ENCODE results near the gene HOXB3. TPM values are rescaled to one million over a fixed set of nuclear protein-coding genes. Genes with fewer than 3 reads are reported as not detected.

Gene HOXB3
- polyA plus RNA-seq, 1 of the 3 experiments (the other 2 are of a cell fraction) = 0.46 TPM

GRCh38 chr17:48625495-48626244, 35.6 kb upstream of the HOXB3 start:
- H3F3A ChIP-seq (replicated peaks; ENCODE audit: insufficient read depth) = no peaks in the 10 kb centered on the region
- no peak overlapping the region for H3K9ac ChIP-seq
- H3K9me3 ChIP-seq = no peaks in the 10 kb centered on the region
- 3% methylated on average over 51 of the region's 69 CpGs for WGBS (ENCODE audit: low lambda C conversion rate)
- peaks cover 98% of the 10 kb centered on the region for H3K27me3 ChIP-seq (ENCODE audit: insufficient read depth)
- peak overlapping the region; percentile 70 for H3K4me2 ChIP-seq
- H4K20me1 ChIP-seq (ENCODE audit: insufficient read depth) = peaks cover 3% of the 10 kb centered on the region; the same call in 1 of the 2 replicates
- H2AFZ ChIP-seq (ENCODE audit: low read depth) = peak overlapping the region; percentile 60
- no peak for TF ChIP-seq USF1 (IDR thresholded peaks at IDR 0.05; ENCODE audit: borderline replicate concordance, low read depth)
- no peak for TF ChIP-seq TCF12 (IDR thresholded peaks at IDR 0.05)
- TF ChIP-seq MXI1 (IDR thresholded peaks at IDR 0.05; ENCODE audit: low read depth, low read length) = no peak
- TF ChIP-seq EZH2phosphoT487 (IDR thresholded peaks at IDR 0.05; ENCODE audit: borderline replicate concordance, low read depth) = peak; percentile 100
- TF ChIP-seq FOXM1 (IDR thresholded peaks at IDR 0.05; ENCODE audit: low read depth) = no peak
- H3K9me2 ChIP-seq = no peaks in the 10 kb centered on the region
- H3K36me3 ChIP-seq (replicated peaks in 1 of 2; ENCODE audit: control insufficient read depth in 1 of 2, insufficient read depth in 2 of 2, low read length in 1 of 2) = no peaks in the 10 kb centered on the region
- H3K4me1 ChIP-seq (ENCODE audit: control insufficient read depth in 1 of 2, insufficient read depth in 2 of 2, low read depth in 1 of 2, low read length in 1 of 2) = no peaks in the 10 kb centered on the region
- DNase-seq = no peak
- ChIA-PET POLR2A (no interaction called here), CTCF (interaction anchor here (0.8 to 7.6 kb wide), 10 partner anchors 7 to 381 kb away, joined by 3 to 50 read pairs (median 4); no protein-coding TSS in a partner anchor)
- H3K4me3 ChIP-seq (ENCODE audit: low read depth in 2 of 2, low read length in 1 of 2) = no peak overlapping the region
- H3K27ac ChIP-seq (ENCODE audit: low read depth in 2 of 2, low read length in 1 of 2) = no peak overlapping the region
- no peaks in the 10 kb centered on the region for H3K79me2 ChIP-seq (ENCODE audit: insufficient read depth)

GRCh38 chr17:48624544-48625494, 34.8 kb upstream of the HOXB3 start:
- peak overlapping the region; percentile 70; the same call in 1 of the 2 replicates for H3K4me2 ChIP-seq
- no peaks in the 10 kb centered on the region for H3K9me2 ChIP-seq
- CTCF ChIA-PET = interaction anchor here (0.8 to 7.6 kb wide), 13 partner anchors 11 to 476 kb away, joined by 3 to 50 read pairs (median 5); no protein-coding TSS in a partner anchor
- H3K27ac ChIP-seq (ENCODE audit: low read depth in 2 of 2, low read length in 1 of 2) = no peak overlapping the region
- H3K4me3 ChIP-seq (ENCODE audit: low read depth in 2 of 2, low read length in 1 of 2) = no peak overlapping the region
- peak; percentile 73 for DNase-seq
- no peak overlapping the region for H2AFZ ChIP-seq (ENCODE audit: low read depth)
- no peaks in the 10 kb centered on the region for H3K36me3 ChIP-seq (replicated peaks in 1 of 2; ENCODE audit: control insufficient read depth in 1 of 2, insufficient read depth in 2 of 2, low read length in 1 of 2)
- POLR2A ChIA-PET = no interaction called here
- no peaks in the 10 kb centered on the region for H3F3A ChIP-seq (replicated peaks; ENCODE audit: insufficient read depth)
- no peaks in the 10 kb centered on the region for H3K9me3 ChIP-seq
- no peaks in the 10 kb centered on the region for H3K4me1 ChIP-seq (ENCODE audit: control insufficient read depth in 1 of 2, insufficient read depth in 2 of 2, low read depth in 1 of 2, low read length in 1 of 2)
- peaks cover 98% of the 10 kb centered on the region for H3K27me3 ChIP-seq (ENCODE audit: insufficient read depth)
- 2% methylated on average over 43 of the region's 66 CpGs for WGBS (ENCODE audit: low lambda C conversion rate)
- H4K20me1 ChIP-seq (ENCODE audit: insufficient read depth) = peaks cover 3% of the 10 kb centered on the region; the same call in 1 of the 2 replicates
- H3K9ac ChIP-seq = no peak overlapping the region
- no peaks in the 10 kb centered on the region for H3K79me2 ChIP-seq (ENCODE audit: insufficient read depth)
- no peak for TF ChIP-seq GABPA (IDR thresholded peaks at IDR 0.05; ENCODE audit: low read depth)
- no peak for TF ChIP-seq EP300 (IDR thresholded peaks at IDR 0.05; ENCODE audit: borderline replicate concordance in 1 of 2, low read depth in 1 of 2, low read length in 1 of 2)
- no peak for TF ChIP-seq RCOR1 (IDR thresholded peaks at IDR 0.05; ENCODE audit: low read length)
- TF ChIP-seq USF1 (IDR thresholded peaks at IDR 0.05; ENCODE audit: borderline replicate concordance, low read depth) = no peak
- TF ChIP-seq RFX5 (IDR thresholded peaks at IDR 0.05; ENCODE audit: low read length) = no peak
- TF ChIP-seq GATA2 (CRISPR knock-in tag; IDR thresholded peaks at IDR 0.05) = no peak
- TF ChIP-seq SMC3 (IDR thresholded peaks at IDR 0.05; ENCODE audit: low read depth, low read length) = no peak
- TF ChIP-seq ZBTB33 (IDR thresholded peaks at IDR 0.05; ENCODE audit: borderline replicate concordance, low read depth) = no peak
- no peak for TF ChIP-seq MXI1 (IDR thresholded peaks at IDR 0.05; ENCODE audit: low read depth, low read length)
- no peak for TF ChIP-seq FOXJ3 (CRISPR knock-in tag; IDR thresholded peaks at IDR 0.05)
- no peak for TF ChIP-seq CTCF (IDR thresholded peaks at IDR 0.05)
- no peak for TF ChIP-seq MAX (IDR thresholded peaks at IDR 0.05; ENCODE audit: low read depth)
